ENCODE measurements around the gene IFT122.

Gene IFT122

DNA sequence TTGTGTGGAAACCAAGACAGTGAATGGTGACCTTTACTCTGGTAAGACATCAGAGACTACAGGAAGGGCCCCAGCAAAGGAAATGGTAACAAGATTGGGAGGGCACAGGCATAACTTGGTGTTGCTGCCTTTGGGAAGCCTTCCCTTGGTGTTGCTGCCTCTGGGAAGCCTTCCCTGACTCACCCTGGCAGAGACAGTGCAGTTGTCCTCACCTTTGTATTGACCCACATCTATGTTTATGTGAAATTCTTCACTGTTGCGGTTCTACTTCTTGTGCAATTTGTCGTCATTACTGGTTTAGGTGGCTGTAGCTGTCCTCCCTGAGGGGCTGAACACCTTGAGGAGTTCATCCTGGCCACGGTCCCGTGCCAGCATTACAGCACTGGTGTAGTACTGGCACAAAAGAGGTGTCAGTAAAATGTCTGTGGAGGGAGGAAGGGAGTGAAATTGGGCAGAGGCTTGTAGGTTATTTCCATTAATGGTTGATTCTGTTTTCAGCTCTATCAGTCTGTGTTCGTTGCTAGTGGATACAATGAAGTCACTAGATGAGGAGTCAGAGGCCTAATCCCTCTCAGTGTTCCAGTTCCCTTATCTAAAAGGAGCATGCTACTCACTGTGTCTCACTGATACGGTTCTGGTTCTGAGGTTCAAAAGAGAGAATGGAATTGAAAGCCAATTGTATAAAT lies 21.6 kb downstream of the IFT122 start:
- no peak for TF ChIP-seq CTCF (IDR thresholded peaks at IDR 0.05; ENCODE audit: insufficient read depth, low read depth, low read length, missing control alignments)
- no peak overlapping the region for H3K4me3 ChIP-seq (ENCODE audit: low read depth, low read length)
- DNase-seq (ENCODE audit: low read depth) = no peak

GRCh38 chr3:129462361-129462968 lies 22.4 kb downstream of the IFT122 start:
- no peak for DNase-seq (ENCODE audit: low read depth)
- no peak for TF ChIP-seq CTCF (IDR thresholded peaks at IDR 0.05; ENCODE audit: insufficient read depth, low read depth, low read length, missing control alignments)
- no peak overlapping the region for H3K4me3 ChIP-seq (ENCODE audit: low read depth, low read length)

- no peak overlapping the region for H3K4me3 ChIP-seq (ENCODE audit: low read depth, low read length)
- no peak for TF ChIP-seq CTCF (IDR thresholded peaks at IDR 0.05; ENCODE audit: insufficient read depth, low read depth, low read length, missing control alignments)
- no peak for DNase-seq (ENCODE audit: low read depth)
Measured at GRCh38 chr3:129463094-129463493, 23.1 kb downstream of the IFT122 start.

DNA sequence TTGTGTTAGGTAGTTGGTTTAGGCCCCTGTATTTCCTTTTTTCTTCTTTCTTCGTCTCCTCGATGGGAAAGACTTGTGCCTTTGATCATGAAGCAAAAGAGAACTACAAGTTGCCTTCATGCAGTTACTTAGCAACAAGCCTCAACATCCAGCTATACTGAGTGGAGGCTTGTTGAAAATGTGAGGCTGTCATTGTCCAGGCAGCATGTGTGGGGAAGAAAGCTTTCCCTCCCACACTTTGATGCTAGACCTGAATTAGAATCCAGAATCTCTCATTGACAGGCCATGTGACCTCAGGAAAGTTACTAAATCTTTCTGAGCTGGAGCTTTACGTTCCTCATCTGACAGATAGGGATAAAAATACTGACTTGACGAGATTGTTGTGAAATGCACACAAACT lies 23.7 kb downstream of the IFT122 start:
- DNase-seq (ENCODE audit: low read depth) = no peak
- no peak overlapping the region for H3K4me3 ChIP-seq (ENCODE audit: low read depth, low read length)
- TF ChIP-seq CTCF (IDR thresholded peaks at IDR 0.05; ENCODE audit: insufficient read depth, low read depth, low read length, missing control alignments) = no peak

GRCh38 chr3:129467932-129468331 lies 27.9 kb downstream of the IFT122 start:
- DNase-seq (ENCODE audit: low read depth) = no peak
- H3K4me3 ChIP-seq (ENCODE audit: low read depth, low read length) = no peak overlapping the region
- TF ChIP-seq CTCF (IDR thresholded peaks at IDR 0.05; ENCODE audit: insufficient read depth, low read depth, low read length, missing control alignments) = no peak

DNA sequence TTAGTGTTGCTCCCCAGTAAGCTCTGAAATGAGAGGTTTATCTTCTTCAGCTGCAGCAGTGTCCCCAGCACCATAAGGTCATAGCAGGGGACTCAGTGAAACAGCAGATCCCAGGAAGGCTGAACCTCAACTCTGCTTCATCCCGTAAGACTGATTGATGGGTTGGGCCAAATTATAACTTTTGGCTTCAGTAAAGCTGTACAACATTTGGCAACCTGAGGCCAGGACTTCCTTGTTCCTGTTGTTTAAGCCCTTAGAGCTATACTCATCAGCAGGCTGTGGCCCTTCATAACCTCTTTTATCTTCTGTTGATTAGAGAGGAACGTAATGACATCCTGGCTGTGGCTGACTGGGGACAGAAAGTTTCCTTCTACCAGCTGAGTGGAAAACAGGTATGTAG lies 29.0 kb downstream of the IFT122 start:
- no peak overlapping the region for H3K4me3 ChIP-seq (ENCODE audit: low read depth, low read length)
- DNase-seq (ENCODE audit: low read depth) = no peak
- no peak for TF ChIP-seq CTCF (IDR thresholded peaks at IDR 0.05; ENCODE audit: insufficient read depth, low read depth, low read length, missing control alignments)

DNA sequence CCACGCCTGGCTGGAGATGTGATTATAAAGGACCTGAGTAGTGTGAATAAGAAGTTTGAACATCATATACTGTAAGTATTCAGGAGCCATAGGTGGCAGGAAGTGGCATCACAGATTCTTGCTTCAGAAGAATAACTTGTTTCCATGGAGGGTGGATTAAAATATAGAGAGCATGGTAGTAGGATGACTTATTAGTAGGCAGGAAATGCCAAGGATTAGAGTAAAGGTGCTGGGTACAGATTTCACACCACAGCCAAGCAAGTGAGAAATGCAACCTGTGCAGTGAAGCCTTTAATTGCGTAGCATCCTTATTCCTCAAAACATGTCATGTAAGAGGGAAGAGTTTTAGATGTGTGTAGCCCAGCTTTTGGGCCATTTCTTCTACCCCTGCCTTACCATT lies 30.8 kb downstream of the IFT122 start:
- no peak for DNase-seq (ENCODE audit: low read depth)
- no peak for TF ChIP-seq CTCF (IDR thresholded peaks at IDR 0.05; ENCODE audit: insufficient read depth, low read depth, low read length, missing control alignments)
- no peak overlapping the region for H3K4me3 ChIP-seq (ENCODE audit: low read depth, low read length)
